Activated CD8-positive, alpha-beta memory T cell treated with anti-CD3 and anti-CD28 coated beads, Interleukin-2, amount 10 ng/mL, durations not matched to agents 7 days and 5 days (primary cell): ENCODE measurements around the gene POLR1B. TPM values are rescaled to one million over a fixed set of nuclear protein-coding genes. Genes with fewer than 3 reads are reported as not detected.

ENCODE experiments used
- total RNA-seq, 2 experiments: library from RNA; stranded (reverse); gene quantifications; one replicate each; pipeline ENCODE4 v1.2.3, GENCODE V29; 2021

POLR1B gene
- total RNA-seq, 2 experiments from 2014 or later, result 33.7 to 54.9 TPM

Other genes with a start within 250 kb of the POLR1B start
- gene RGPD8, start 108.8 kb upstream of the POLR1B start, total RNA-seq, result 10 to 100 TPM in 1 of 2 experiments, 1 to 10 TPM in 1; 8.4 to 13.1 TPM
- gene TTL, start 60.3 kb upstream of the POLR1B start, total RNA-seq, result 10 to 100 TPM; 33.0 to 41.2 TPM
- 10 to 100 TPM; 25.4 to 27.8 TPM for gene CHCHD5, start 42.1 kb downstream of the POLR1B start, total RNA-seq
- 100 to 1,000 TPM; 134 to 146 TPM for gene SLC20A1, start 103.5 kb downstream of the POLR1B start, total RNA-seq
- not detected for gene NT5DC4, start 178.6 kb downstream of the POLR1B start, total RNA-seq
- gene CKAP2L, start 222.1 kb downstream of the POLR1B start, total RNA-seq, result 10 to 100 TPM; 62.2 to 68.8 TPM
- gene IL1A, start 242.0 kb downstream of the POLR1B start, total RNA-seq, result 1 to 10 TPM in 1 of 2 experiments, under 1 TPM in 1; 0.23 to 3.1 TPM